ENCODE data around the gene DAB2IP.

The DAB2IP gene

GRCh38 chr9:121815546-121816448 is 164.4 kb downstream of the DAB2IP start:
- H3K4me3 ChIP-seq (ENCODE audit: low read length), result no peak overlapping the region
- 0 out of 2 replicates have a peak, but pooled peaks cover 7% of the 10 kb centered on the region for H3K4me1 ChIP-seq (ENCODE audit: low read length)
- H3K9me3 ChIP-seq (ENCODE audit: insufficient read depth, low read length), result no peaks in the 10 kb centered on the region
- H3K27ac ChIP-seq (ENCODE audit: low read length), result no peak overlapping the region
- TF ChIP-seq EZH2phosphoT487 (IDR thresholded peaks at IDR 0.05; ENCODE audit: low read depth) (no peak), CTCF (IDR thresholded peaks at IDR 0.05; ENCODE audit: low read depth, low read length) (no peak)
- no peak overlapping the region for H2AFZ ChIP-seq (ENCODE audit: low read depth, low read length)
- no peaks in the 10 kb centered on the region for H3K27me3 ChIP-seq (ENCODE audit: low read depth, low read length)
- no peaks in the 10 kb centered on the region for H4K20me1 ChIP-seq (ENCODE audit: insufficient read depth, low read length)
- H3K4me2 ChIP-seq (ENCODE audit: low read length), result no peak overlapping the region
- no peaks in the 10 kb centered on the region for H3K36me3 ChIP-seq (replicated peaks; ENCODE audit: low read depth, low read length)
- no peak overlapping the region for H3K9ac ChIP-seq (ENCODE audit: low read length)
- H3K79me2 ChIP-seq (ENCODE audit: low read length), result no peaks in the 10 kb centered on the region

GRCh38 chr9:121816449-121816817 is 165.0 kb downstream of the DAB2IP start:
- no peak overlapping the region for H3K4me2 ChIP-seq (ENCODE audit: low read length)
- no peak overlapping the region for H3K9ac ChIP-seq (ENCODE audit: low read length)
- no peaks in the 10 kb centered on the region for H3K36me3 ChIP-seq (replicated peaks; ENCODE audit: low read depth, low read length)
- H4K20me1 ChIP-seq (ENCODE audit: insufficient read depth, low read length), result no peaks in the 10 kb centered on the region
- TF ChIP-seq EZH2phosphoT487 (IDR thresholded peaks at IDR 0.05; ENCODE audit: low read depth), result no peak
- TF ChIP-seq CTCF (IDR thresholded peaks at IDR 0.05; ENCODE audit: low read depth, low read length), result no peak
- H3K4me3 ChIP-seq (ENCODE audit: low read length), result no peak overlapping the region
- H2AFZ ChIP-seq (ENCODE audit: low read depth, low read length), result no peak overlapping the region
- peaks cover 9% of the 10 kb centered on the region for H3K4me1 ChIP-seq (ENCODE audit: low read length)
- H3K9me3 ChIP-seq (ENCODE audit: insufficient read depth, low read length), result no peaks in the 10 kb centered on the region
- H3K27ac ChIP-seq (ENCODE audit: low read length), result no peak overlapping the region
- H3K79me2 ChIP-seq (ENCODE audit: low read length), result no peaks in the 10 kb centered on the region
- no peaks in the 10 kb centered on the region for H3K27me3 ChIP-seq (ENCODE audit: low read depth, low read length)

DNA sequence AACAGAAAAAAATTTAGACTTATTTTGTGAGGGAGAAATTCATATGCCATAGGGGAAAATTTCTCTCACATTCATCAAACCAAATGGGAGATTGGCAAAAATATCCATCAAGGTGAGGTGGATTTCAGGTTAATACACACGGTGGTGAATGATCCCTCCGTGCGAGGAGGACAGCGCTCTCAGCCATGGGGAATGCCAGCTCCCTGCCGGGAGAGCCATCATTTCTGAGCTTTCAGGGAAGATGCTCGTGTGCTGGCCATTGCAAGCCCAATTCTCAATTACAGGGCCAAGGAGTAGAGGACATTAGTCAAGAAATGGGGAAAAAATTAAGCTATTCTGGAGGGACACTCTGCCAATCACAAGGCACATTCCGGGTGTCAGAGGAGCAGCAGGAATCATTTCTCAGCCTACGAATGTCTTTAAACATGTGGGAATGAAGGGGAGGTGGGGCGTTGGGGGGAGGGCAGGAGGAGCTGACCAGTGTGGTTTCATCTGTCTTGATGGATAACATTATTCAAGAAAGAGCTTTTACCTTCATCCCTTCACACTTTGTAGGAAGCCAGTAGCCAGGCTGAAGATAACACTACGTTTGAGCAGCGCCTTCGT is 165.5 kb downstream of the DAB2IP start:
- no peak overlapping the region for H2AFZ ChIP-seq (ENCODE audit: low read depth, low read length)
- no peaks in the 10 kb centered on the region for H3K79me2 ChIP-seq (ENCODE audit: low read length)
- H3K4me2 ChIP-seq (ENCODE audit: low read length), result no peak overlapping the region
- H3K27ac ChIP-seq (ENCODE audit: low read length), result no peak overlapping the region
- H3K9ac ChIP-seq (ENCODE audit: low read length), result no peak overlapping the region
- H3K36me3 ChIP-seq (replicated peaks; ENCODE audit: low read depth, low read length), result no peaks in the 10 kb centered on the region
- H3K4me3 ChIP-seq (ENCODE audit: low read length), result no peak overlapping the region
- H4K20me1 ChIP-seq (ENCODE audit: insufficient read depth, low read length), result no peaks in the 10 kb centered on the region
- H3K27me3 ChIP-seq (ENCODE audit: low read depth, low read length), result no peaks in the 10 kb centered on the region
- peaks cover 14% of the 10 kb centered on the region for H3K4me1 ChIP-seq (ENCODE audit: low read length)
- TF ChIP-seq EZH2phosphoT487 (IDR thresholded peaks at IDR 0.05; ENCODE audit: low read depth) (no peak), CTCF (IDR thresholded peaks at IDR 0.05; ENCODE audit: low read depth, low read length) (no peak)
- no peaks in the 10 kb centered on the region for H3K9me3 ChIP-seq (ENCODE audit: insufficient read depth, low read length)

GRCh38 chr9:121817476-121817875 is 166.0 kb downstream of the DAB2IP start:
- Histone ChIP-seq H2AFZ (ENCODE audit: low read depth, low read length) (no peak overlapping the region), H3K4me1 (ENCODE audit: low read length) (peaks cover 20% of the 10 kb centered on the region), H3K27me3 (ENCODE audit: low read depth, low read length) (no peaks in the 10 kb centered on the region)

More at GRCh38 chr9:121817476-121817875, 166.0 kb downstream of the DAB2IP start:
- Histone ChIP-seq H3K9me3 (ENCODE audit: insufficient read depth, low read length) (no peaks in the 10 kb centered on the region), H4K20me1 (ENCODE audit: insufficient read depth, low read length) (no peaks in the 10 kb centered on the region), H3K36me3 (replicated peaks; ENCODE audit: low read depth, low read length) (no peaks in the 10 kb centered on the region), H3K9ac (ENCODE audit: low read length) (no peak overlapping the region), H3K4me3 (ENCODE audit: low read length) (no peak overlapping the region), H3K27ac (ENCODE audit: low read length) (no peak overlapping the region), H3K79me2 (ENCODE audit: low read length) (no peaks in the 10 kb centered on the region), H3K4me2 (ENCODE audit: low read length) (no peak overlapping the region)
- TF ChIP-seq EZH2phosphoT487 (IDR thresholded peaks at IDR 0.05; ENCODE audit: low read depth), result no peak
- no peak for TF ChIP-seq CTCF (IDR thresholded peaks at IDR 0.05; ENCODE audit: low read depth, low read length)

Measured in OCI-LY3 (cell line).